Measurements from ENCODE around the gene BTK. TPM values are rescaled to one million over a fixed set of nuclear protein-coding genes. Genes with fewer than 3 reads are reported as not detected.

The BTK gene
- total RNA-seq, 4 donors from 2014 or later, result 7.7 to 18.7 (median 12.4) TPM

- DNase-seq (ENCODE audit: low spot score), result no peak
- no peak for ATAC-seq (ENCODE audit: low FRiP score)
- no peak for TF ChIP-seq CTCF (IDR thresholded peaks at IDR 0.05)
Measured at GRCh38 chrX:101385026-101385684, 836 bp downstream of the BTK start.

GRCh38 chrX:101383679-101384205 is 2.2 kb downstream of the BTK start:
- DNase-seq (ENCODE audit: low spot score), result no peak
- no peak for ATAC-seq (ENCODE audit: low FRiP score)
- TF ChIP-seq CTCF (IDR thresholded peaks at IDR 0.05), result no peak

- no peak for TF ChIP-seq CTCF (IDR thresholded peaks at IDR 0.05)
- DNase-seq (ENCODE audit: low spot score) (no peak), ATAC-seq (ENCODE audit: low FRiP score) (no peak)
Measured at GRCh38 chrX:101377547-101377946, 8.4 kb downstream of the BTK start.

GRCh38 chrX:101370888-101371504 is 15.0 kb downstream of the BTK start:
- TF ChIP-seq CTCF (IDR thresholded peaks at IDR 0.05), result no peak
- DNase-seq (ENCODE audit: low spot score) (no peak), ATAC-seq (ENCODE audit: low FRiP score) (no peak)

GRCh38 chrX:101369687-101370086 is 16.3 kb downstream of the BTK start:
- no peak for DNase-seq (ENCODE audit: low spot score)
- no peak for ATAC-seq (ENCODE audit: low FRiP score)
- no peak for TF ChIP-seq CTCF (IDR thresholded peaks at IDR 0.05)

- no peak for TF ChIP-seq CTCF (IDR thresholded peaks at IDR 0.05)
- DNase-seq (ENCODE audit: low spot score) (no peak), ATAC-seq (ENCODE audit: low FRiP score) (no peak)
Measured at GRCh38 chrX:101368800-101369199, 17.2 kb downstream of the BTK start.

- TF ChIP-seq CTCF (IDR thresholded peaks at IDR 0.05), result no peak
- ATAC-seq (ENCODE audit: low FRiP score) (no peak), DNase-seq (ENCODE audit: low spot score) (no peak)
Measured at GRCh38 chrX:101365301-101365795, 20.6 kb downstream of the BTK start.

Measured in omental fat pad (tissue), 4 donors.